Measurements from ENCODE around the gene SHROOM4. TPM values are rescaled to one million over a fixed set of nuclear protein-coding genes. Genes with fewer than 3 reads are reported as not detected.

Gene SHROOM4
- total RNA-seq, 1 experiment from 2014 or later = 0.05 TPM

- no peak overlapping the region for H3K4me3 ChIP-seq (replicated peaks in 1 of 2; ENCODE audit: low read depth in 1 of 2, low read length in 2 of 2)
- POLR2A ChIA-PET = no interaction called here
These were observed 35.7 kb downstream of the SHROOM4 start for GRCh38 chrX:50778272-50778671.

More at GRCh38 chrX:50778272-50778671, 35.7 kb downstream of the SHROOM4 start:
- no TSS peak for BruUV-seq (replicated peaks)
- TF ChIP-seq RAD21 (IDR thresholded peaks at IDR 0.05; ENCODE audit: low read depth) (no peak), JUND (IDR thresholded peaks at IDR 0.05) (no peak), CEBPB (IDR thresholded peaks at IDR 0.05; ENCODE audit: low read depth) (no peak), REST (IDR thresholded peaks at IDR 0.05; ENCODE audit: low read depth) (no peak), POLR2AphosphoS5 (IDR thresholded peaks at IDR 0.05; ENCODE audit: low read depth, low read length) (no peak), SP1 (IDR thresholded peaks at IDR 0.05; ENCODE audit: low read depth) (no peak), TCF7L2 (IDR thresholded peaks at IDR 0.05; ENCODE audit: borderline replicate concordance, extremely low read depth, insufficient read depth, insufficient read length) (no peak), EGR1 (IDR thresholded peaks at IDR 0.05; ENCODE audit: low read depth) (no peak), ZFX (IDR thresholded peaks at IDR 0.05) (no peak), ELF1 (IDR thresholded peaks at IDR 0.05; ENCODE audit: borderline replicate concordance, low read depth) (no peak)
- ChIA-PET RAD21 (ENCODE audit: low non-redundant PET in 1 of 2, low total read pairs in 2 of 2, uncharacterized antibody in 2 of 2, unreplicated experiment in 2 of 2) (no interaction called here), CTCF (no interaction called here)
- Histone ChIP-seq H3K9ac (ENCODE audit: low read length) (no peak overlapping the region), H3K27me3 (ENCODE audit: insufficient read depth, low read length) (no peaks in the 10 kb centered on the region), H3K4me2 (ENCODE audit: low read length) (no peak overlapping the region), H3K9me2 (ENCODE audit: insufficient read depth) (no peaks in the 10 kb centered on the region), H3K9me3 (ENCODE audit: control insufficient read depth in 1 of 2, insufficient read depth in 1 of 2, low read depth in 1 of 2, low read length in 2 of 2) (no peaks in the 10 kb centered on the region), H3K27ac (ENCODE audit: low read depth, low read length) (no peak overlapping the region), H4K20me1 (ENCODE audit: insufficient read depth) (no peaks in the 10 kb centered on the region), H3K36me3 (ENCODE audit: control insufficient read depth in 1 of 2, insufficient read depth in 2 of 2, low read length in 2 of 2) (no peaks in the 10 kb centered on the region), H2AFZ (ENCODE audit: low read depth, low read length, poor library complexity, severe bottlenecking) (no peak overlapping the region), H3K79me2 (ENCODE audit: insufficient read depth, low read length) (no peaks in the 10 kb centered on the region), H3K4me1 (ENCODE audit: control insufficient read depth in 1 of 2, insufficient read depth in 2 of 2, low read length in 2 of 2) (no peaks in the 10 kb centered on the region)
- ATAC-seq (no peak), DNase-seq (ENCODE audit: low read depth, low spot score) (no peak)
- intact Hi-C loops (cut with micrococcal nuclease) = no loop called here
